ENCODE results near the gene TANC1.

GRCh38 chr2:159124441-159124911 lies 156.0 kb downstream of the TANC1 start:
- TF ChIP-seq EZH2 (IDR thresholded peaks at IDR 0.05; ENCODE audit: low read length): no peak
- no peak for TF ChIP-seq CTCF (optimal IDR thresholded peaks at IDR 0.05 in 1 of 3, IDR thresholded peaks at IDR 0.05 in 1 of 3, conservative IDR thresholded peaks at IDR 0.05 in 1 of 3; ENCODE audit: extremely low read depth in 1 of 3, insufficient read depth in 2 of 3, low read length in 3 of 3)
